Measurements from ENCODE around the gene UBE2I.

Gene UBE2I

DNA sequence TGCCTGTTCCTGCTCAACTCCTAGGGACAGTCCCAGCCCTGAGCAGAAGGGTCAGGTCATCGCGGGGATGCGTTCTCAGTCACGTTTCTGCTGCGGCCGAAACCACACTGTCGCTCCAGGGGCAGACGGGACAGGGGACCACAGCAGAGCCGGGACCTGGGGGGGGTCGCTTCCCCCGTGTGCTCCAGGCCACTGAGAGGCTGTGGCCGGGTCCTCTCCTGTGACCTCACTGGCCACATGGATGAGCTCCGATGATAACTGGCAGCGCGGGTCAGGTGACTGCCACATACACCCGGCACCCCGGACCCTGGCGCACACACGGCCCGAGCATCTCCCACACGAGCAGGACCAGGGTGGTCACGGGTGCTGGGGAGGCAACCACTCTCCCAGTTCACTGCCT, 55.1 kb downstream of the UBE2I start:
- DNase-seq = no peak

DNA sequence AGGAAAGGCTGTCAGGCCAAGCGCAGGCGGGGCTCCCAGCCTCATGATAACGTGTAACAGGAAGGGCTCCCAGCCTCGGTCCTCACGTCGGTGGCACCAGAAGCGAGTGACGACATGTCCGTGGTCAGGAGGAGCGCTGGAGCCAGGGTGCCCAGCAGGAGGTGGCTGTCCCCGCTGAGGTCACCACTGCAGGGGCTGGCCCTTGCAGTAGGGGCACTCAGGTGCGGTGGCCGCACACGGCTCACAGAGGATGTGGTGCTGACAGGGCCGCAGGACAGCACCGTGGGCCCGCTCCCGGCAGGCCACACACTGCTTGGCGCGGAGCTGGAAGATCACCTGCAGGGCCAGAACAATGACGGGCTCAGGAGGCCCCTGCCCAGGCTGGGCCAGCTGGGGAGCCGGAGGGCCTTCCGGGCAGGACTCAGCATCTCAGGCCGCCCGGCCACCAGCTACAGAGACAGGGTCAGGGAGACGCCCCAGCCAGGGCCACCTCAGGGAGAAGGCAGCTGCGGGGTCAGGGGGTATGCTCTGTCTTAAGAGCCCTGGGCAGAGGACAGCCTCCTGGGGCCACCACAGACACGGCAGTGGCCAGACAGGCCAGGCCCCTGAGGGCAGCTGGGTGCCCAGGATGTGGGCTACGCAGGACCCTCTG, 56.8 kb downstream of the UBE2I start:
- no peak for DNase-seq

DNA sequence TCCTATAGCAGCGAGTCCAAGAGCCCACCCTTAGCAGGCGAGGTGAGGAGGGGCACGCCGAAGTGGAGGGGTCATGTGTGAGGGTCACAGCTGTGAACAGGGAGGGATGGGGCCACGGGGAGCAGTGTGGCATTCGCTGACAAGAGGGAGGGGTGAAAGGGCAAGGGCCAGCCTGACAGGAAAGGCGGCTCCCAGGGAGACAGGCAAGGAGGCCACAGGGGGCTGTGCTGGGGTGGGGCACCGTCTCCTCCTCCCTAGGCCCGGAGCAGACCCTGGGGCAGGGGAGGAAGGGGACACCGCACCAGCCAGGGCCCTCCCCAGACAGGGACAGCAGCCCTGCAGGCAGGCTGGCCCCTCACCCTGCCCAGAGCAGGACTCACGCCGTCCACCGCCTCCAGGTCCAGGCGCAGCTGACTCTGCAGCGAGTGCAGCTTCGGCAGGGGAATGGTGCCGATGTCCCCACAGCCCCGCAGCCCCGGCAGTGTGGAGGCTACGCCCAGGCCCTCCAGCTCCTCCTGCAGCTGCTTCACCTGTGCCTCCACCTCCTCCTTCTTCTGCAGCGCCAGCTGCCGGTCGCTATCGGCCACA, 57.4 kb downstream of the UBE2I start:
- peak; percentile 82 for DNase-seq

DNA sequence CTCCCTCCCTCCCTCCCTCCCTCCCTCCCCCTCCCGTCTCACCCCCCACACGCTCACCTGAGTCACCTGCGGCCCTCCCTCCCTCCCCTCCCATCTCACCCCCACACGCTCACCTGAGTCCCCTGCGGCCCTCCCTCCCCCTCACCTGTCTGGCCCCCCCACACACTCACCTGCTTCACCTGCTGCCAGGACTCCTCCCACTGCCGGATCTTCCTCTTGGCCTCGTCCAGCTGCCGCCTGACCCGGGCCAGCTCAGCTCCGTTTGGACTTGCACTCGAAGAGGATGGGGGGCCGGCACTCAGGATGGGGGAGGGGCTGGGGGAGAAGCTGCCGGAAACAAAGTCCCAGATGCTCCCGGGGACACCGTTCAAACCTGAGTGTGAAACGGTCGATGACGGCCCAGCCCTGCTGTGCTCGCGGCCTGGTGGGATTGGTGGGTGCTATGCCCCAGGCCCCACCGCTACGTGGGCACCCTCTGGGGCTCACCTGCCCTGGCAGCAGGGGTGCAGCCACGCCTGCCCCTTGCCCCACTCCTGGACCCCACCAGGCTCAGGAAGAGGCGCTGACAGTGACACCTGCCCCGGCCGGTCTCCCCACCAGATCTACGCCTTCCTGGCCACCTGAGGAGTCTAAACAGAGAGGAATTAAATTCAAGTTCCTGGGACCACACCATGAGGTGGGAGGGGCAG, 58.2 kb downstream of the UBE2I start:
- peak; percentile 88 for DNase-seq

DNA sequence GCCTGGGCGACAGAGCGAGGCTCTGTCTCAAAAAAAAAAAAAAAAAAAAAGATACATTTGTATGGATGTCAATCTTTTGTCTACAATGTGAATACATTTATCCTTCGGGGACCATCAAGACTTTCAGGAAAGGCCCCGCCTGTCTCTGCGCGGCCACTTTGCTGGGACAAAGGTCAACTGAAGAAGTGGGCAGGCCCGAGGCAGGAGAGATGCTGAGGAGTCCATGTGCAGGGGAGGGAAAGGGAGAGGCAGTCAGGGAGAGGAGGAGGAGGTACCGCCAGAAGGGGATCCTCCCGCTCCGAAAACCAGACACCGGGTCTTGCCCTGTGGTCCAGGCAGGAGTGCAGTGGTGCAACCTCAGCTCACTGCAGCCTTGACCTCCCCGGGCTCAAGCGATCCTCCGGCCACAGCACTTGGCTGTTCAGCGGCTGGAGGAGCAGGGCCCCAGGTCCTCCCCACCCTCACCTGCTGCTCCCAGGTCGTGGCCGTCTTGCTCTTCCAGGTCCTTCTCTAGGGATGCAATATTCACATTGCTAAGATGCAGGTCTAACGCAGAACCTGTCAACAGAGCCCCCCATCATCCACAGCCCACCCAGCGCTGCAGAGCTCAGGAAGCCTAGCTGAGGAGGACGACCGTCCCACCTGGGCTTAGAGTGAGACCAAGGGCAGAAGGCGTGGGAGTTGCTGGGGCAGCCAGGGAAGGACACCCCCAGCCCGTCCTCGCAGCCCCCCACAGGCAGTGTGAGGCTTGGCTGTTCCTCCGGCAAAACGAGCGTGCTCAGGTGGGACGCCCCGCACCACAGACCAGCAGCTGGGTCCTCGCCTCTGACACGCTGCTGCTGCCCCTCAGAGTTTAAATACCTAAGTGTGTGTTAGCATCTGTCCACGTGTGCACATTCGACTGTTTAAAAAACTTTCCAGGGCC, 61.9 kb downstream of the UBE2I start:
- DNase-seq = no peak

DNA sequence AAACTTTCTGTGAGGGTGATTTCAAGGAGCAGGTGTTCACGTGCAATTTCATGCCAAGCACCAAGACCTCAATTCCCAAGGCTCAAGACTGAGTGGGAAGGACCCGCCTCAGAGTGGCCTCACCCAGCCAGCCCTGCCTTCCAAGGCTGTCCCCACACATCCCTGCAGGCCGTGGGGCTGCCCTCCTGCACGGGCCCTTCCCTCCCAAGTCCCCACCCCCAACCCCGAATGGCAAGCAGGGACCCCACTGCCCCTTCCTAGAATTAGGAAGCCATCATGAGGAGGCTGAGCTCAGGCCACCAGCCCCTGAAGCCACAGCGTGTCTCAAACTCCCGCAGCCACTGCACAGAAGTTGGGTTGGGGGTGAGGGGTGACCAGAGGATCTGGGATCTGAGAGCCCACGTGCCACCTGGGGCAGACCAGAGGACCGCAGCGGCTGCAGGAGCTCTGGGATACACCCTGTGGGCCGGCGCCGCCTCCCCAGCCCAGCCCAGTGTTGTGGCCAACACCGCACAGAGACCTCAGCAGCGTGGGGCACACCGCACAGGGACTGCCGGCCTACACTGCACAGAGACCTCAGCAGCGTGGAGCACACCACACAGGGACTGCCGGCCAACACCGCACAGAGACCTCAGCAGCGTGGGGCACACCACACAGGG, 63.0 kb downstream of the UBE2I start:
- no peak for DNase-seq

DNA sequence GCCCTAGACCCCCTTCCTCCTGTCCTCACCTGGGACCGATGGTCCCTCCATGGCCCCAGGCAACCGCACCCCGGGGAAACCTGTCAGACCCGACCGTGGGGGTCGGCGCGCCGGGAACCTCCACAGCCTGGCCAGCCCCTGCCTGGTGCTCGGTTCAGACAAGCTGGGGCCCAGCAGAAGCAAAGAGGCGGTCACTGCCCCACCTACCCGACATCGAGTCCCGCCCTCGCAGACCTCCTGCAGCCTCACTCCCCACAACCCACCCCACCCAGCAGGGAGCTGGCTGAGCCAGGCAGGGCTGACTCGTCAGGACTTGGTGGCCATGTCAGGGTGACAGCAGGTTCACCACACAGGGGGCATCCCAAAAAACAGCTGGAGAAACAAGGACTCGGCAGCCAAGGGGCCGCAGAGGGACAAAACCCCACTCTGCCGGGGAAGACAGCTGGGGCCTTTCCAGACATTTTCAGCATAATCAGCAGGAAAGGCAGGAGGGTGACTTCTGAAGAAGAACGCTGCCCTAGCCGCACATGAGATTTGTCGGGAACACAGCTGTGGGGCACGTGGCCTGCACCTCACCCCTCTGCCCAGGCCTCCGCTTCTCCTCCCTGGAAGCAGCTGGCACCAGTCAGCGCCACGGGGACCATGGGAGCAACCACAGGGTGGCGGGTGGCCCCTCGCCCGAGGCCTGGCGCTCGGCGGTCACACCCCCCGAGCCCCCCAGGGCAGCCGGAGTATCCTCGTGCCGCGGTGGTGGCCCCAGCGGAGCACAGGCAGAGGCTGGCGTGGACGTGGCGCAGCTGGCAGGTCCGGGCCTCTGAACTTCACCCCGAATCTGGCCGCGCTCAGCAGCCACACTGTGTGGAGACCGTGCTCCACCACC, 65.2 kb downstream of the UBE2I start:
- no peak for DNase-seq

DNA sequence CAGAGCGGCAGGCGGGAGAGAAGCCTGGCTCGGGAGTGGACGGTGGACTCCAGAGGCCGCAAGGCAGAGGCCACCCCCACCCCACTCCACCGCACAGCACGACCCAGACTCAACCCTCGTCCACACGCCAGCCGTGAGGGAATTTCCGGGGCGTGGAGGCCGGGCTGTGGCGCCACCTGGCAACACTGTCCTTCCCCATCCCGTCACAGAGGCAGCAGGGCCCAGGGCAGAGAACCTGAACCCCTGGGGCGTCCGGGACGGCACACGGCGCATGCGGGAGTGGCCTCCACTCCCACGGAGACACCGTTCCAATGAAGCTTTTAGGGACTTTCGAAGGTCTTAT, 65.8 kb downstream of the UBE2I start:
- DNase-seq = no peak

DNA sequence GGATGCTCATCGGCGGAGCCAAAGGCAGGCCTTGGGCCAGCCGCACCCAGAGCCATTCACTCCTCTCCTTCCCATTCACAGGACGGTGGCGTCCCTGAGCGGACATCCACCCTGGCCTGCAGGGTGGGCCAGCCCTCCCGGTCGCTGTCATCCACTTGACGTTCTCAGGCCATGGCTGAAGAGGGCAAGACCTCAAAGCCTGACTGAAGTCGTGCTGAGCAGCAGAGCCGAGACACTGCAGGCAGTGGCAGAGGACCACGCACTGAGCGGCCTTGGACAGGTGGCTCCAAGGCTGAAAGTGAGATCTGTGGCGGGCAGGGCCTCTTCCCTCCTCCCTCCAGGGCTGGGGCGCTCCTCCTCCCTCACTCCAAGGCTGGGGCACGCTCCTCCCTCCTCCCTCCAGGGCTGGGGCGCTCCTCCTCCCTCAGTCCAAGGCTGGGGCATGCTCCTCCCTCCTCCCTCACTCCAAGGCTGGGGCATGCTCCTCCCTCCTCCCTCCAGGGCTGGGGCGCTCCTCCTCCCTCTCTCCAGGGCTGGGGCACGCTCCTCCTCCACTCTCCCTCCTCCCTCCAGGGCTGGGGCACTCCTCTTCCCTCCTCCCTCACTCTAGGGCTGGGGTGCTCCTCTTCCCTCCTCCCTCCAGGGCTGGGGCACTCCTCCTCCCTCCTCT, 66.4 kb downstream of the UBE2I start:
- no peak for DNase-seq
